SK-N-SH treated with all-trans-retinoic acid at 6 μM for 48 hours (cell line): ENCODE measurements around the gene TNFRSF1A.

Experiments used
- ATAC-seq: fragments of 200-7000 bp; cut with Tn5 transposase; 3 replicates; pipeline ENCODE4 v1.9.1; 2020; ENCODE audit warnings: mild to moderate bottlenecking, moderate library complexity
- ARNTL ChIP-seq: fragments of 450-650 bp; formaldehyde crosslinking; IDR thresholded peaks from 2 replicates; pipeline ENCODE4 v1.5.0; 2020; ENCODE audit warnings: low read depth, mild to moderate bottlenecking, moderate library complexity, borderline replicate concordance
- BACH2 ChIP-seq: fragments of 250-450 bp; sonication (Bioruptor Pico); IDR thresholded peaks from 2 replicates; pipeline ENCODE4 v1.9.0; 2021; ENCODE audit warnings: mild to moderate bottlenecking, borderline replicate concordance
- CREB5 ChIP-seq: fragments of 250-450 bp; sonication (Bioruptor Pico); IDR thresholded peaks from 2 replicates; pipeline ENCODE4 v1.5.1; 2020; ENCODE audit warnings: low read depth, mild to moderate bottlenecking, moderate library complexity
- CSDC2 ChIP-seq: fragments of 250-450 bp; sonication (Bioruptor Pico); IDR thresholded peaks from 2 replicates; pipeline ENCODE4 v1.5.0; 2020; ENCODE audit warnings: mild to moderate bottlenecking, moderate library complexity
- ESRRG ChIP-seq: fragments of 250-450 bp; sonication (Bioruptor Pico); IDR thresholded peaks from 2 replicates; pipeline ENCODE4 v1.6.1; 2021; ENCODE audit warnings: mild to moderate bottlenecking
- ISL1 ChIP-seq: fragments of 250-450 bp; sonication (Bioruptor Pico); IDR thresholded peaks from 2 replicates; pipeline ENCODE4 v2.1.2; 2022; ENCODE audit warnings: mild to moderate bottlenecking, moderate library complexity
- OSR1 ChIP-seq: fragments of 250-450 bp; sonication (Bioruptor Pico); IDR thresholded peaks from 2 replicates; pipeline ENCODE4 v1.8.0; 2022; ENCODE audit warnings: moderate library complexity, mild to moderate bottlenecking, inconsistent platforms
- PPARA ChIP-seq: fragments of 250-450 bp; sonication (Bioruptor Pico); IDR thresholded peaks from 2 replicates; pipeline ENCODE4 v1.5.0; 2020; ENCODE audit warnings: mild to moderate bottlenecking, borderline replicate concordance
- RARB ChIP-seq: fragments of 250-450 bp; sonication (Bioruptor Pico); IDR thresholded peaks from 2 replicates; pipeline ENCODE4 v1.8.0; 2021; ENCODE audit warnings: mild to moderate bottlenecking, moderate library complexity
- TCF4 ChIP-seq: fragments of 250-450 bp; sonication (Bioruptor Pico); IDR thresholded peaks from 2 replicates; pipeline ENCODE4 v1.8.0; 2021; ENCODE audit warnings: mild to moderate bottlenecking, moderate library complexity, borderline replicate concordance
- TOX ChIP-seq: fragments of 250-450 bp; sonication (Bioruptor Pico); IDR thresholded peaks from 2 replicates; pipeline ENCODE4 v1.8.0; 2021; ENCODE audit warnings: mild to moderate bottlenecking, moderate library complexity, borderline replicate concordance
- ZC3H10 ChIP-seq: fragments of 250-450 bp; sonication (Bioruptor Pico); IDR thresholded peaks from 2 replicates; pipeline ENCODE4 v1.5.1; 2021; ENCODE audit warnings: mild to moderate bottlenecking, moderate library complexity
- ZFP3 ChIP-seq: fragments of 250-450 bp; sonication (Bioruptor Pico); IDR thresholded peaks from 2 replicates; pipeline ENCODE4 v1.5.0; 2020; ENCODE audit warnings: mild to moderate bottlenecking, moderate library complexity
- ZFP30 ChIP-seq: fragments of 450-650 bp; formaldehyde crosslinking; IDR thresholded peaks from 2 replicates; pipeline ENCODE4 v1.5.0; 2022; ENCODE audit warnings: mild to moderate bottlenecking, moderate library complexity
- ZNF565 ChIP-seq: fragments of 450-650 bp; formaldehyde crosslinking; conservative IDR thresholded peaks from 2 replicates; pipeline ENCODE4 v1.5.0; 2020; ENCODE audit warnings: low read depth, mild to moderate bottlenecking, moderate library complexity
- ZNF70 ChIP-seq: fragments of 450-650 bp; formaldehyde crosslinking; IDR thresholded peaks from 2 replicates; pipeline ENCODE4 v1.5.0; 2020; ENCODE audit warnings: mild to moderate bottlenecking, moderate library complexity
- ZNF8 ChIP-seq: fragments of 450-650 bp; formaldehyde crosslinking; IDR thresholded peaks from 2 replicates; pipeline ENCODE4 v1.5.0; 2020; ENCODE audit warnings: mild to moderate bottlenecking, moderate library complexity
- TF ChIP-seq, protein P1 (sequence below): fragments of 250-450 bp; sonication (Bioruptor Pico); IDR thresholded peaks from 2 replicates; pipeline ENCODE4 v1.5.1; 2021; ENCODE audit warnings: mild to moderate bottlenecking, moderate library complexity
- TF ChIP-seq, protein P2 (sequence below): fragments of 250-450 bp; sonication (Bioruptor Pico); IDR thresholded peaks from 2 replicates; pipeline ENCODE4 v1.5.0; 2020; ENCODE audit warnings: mild to moderate bottlenecking, moderate library complexity

TNFRSF1A gene

GRCh38 chr12:6390084-6390799 lies 48.4 kb upstream of the TNFRSF1A start:
- no peak for ATAC-seq
- TF ChIP-seq ESRRG (CRISPR knock-in tag) (no peak), CREB5 (CRISPR knock-in tag) (no peak), ZNF565 (no peak), ZNF70 (no peak), BACH2 (no peak), ZC3H10 (no peak)

GRCh38 chr12:6387541-6387940 lies 45.7 kb upstream of the TNFRSF1A start:
- no peak for TF ChIP-seq ZC3H10
- no peak for TF ChIP-seq TOX
- no peak for TF ChIP-seq ZNF8 (CRISPR knock-in tag)
- no peak for TF ChIP-seq CSDC2 (CRISPR knock-in tag)
- no peak for TF ChIP-seq ZFP3
- TF ChIP-seq PPARA (CRISPR knock-in tag) = no peak
- TF ChIP-seq, protein P1, sequence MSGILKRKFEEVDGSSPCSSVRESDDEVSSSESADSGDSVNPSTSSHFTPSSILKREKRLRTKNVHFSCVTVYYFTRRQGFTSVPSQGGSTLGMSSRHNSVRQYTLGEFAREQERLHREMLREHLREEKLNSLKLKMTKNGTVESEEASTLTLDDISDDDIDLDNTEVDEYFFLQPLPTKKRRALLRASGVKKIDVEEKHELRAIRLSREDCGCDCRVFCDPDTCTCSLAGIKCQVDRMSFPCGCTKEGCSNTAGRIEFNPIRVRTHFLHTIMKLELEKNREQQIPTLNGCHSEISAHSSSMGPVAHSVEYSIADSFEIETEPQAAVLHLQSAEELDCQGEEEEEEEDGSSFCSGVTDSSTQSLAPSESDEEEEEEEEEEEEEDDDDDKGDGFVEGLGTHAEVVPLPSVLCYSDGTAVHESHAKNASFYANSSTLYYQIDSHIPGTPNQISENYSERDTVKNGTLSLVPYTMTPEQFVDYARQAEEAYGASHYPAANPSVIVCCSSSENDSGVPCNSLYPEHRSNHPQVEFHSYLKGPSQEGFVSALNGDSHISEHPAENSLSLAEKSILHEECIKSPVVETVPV (CRISPR knock-in tag) = no peak
- no peak for TF ChIP-seq OSR1 (CRISPR knock-in tag)
- no peak for TF ChIP-seq ISL1 (CRISPR knock-in tag)
- no peak for TF ChIP-seq RARB (CRISPR knock-in tag)
- no peak for TF ChIP-seq ARNTL (CRISPR knock-in tag)
- TF ChIP-seq CREB5 (CRISPR knock-in tag) = no peak
- ATAC-seq = no peak

DNA sequence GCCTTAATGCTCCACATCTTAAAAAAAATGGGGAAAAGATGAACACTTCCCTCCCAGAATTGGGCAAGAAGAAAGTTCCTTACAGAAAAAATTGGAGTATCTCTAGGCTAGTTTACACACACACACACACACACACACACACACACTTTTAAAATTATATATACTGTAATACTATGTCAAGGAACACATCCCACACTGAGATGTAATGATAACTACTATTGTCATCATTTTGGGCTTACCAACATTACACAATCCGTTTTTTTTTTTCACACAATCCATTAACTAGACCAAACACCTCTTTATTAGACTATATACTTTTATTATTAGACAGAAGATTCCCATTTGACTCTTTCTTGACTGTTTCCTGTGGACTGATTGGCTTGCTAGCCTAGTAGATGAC lies 44.6 kb upstream of the TNFRSF1A start:
- no peak for ATAC-seq

More for the DNA sequence above, 44.6 kb upstream of the TNFRSF1A start:
- TF ChIP-seq BACH2 (no peak), ZFP3 (no peak), OSR1 (CRISPR knock-in tag) (no peak), ISL1 (CRISPR knock-in tag) (no peak), ZNF70 (no peak), ZC3H10 (no peak), TCF4 (CRISPR knock-in tag) (no peak), ZNF565 (no peak), ESRRG (CRISPR knock-in tag) (no peak), CREB5 (CRISPR knock-in tag) (no peak), ZFP30 (CRISPR knock-in tag) (no peak), RARB (CRISPR knock-in tag) (no peak), PPARA (CRISPR knock-in tag) (no peak)
- TF ChIP-seq, protein P1 (CRISPR knock-in tag) = no peak
- TF ChIP-seq, protein P2, sequence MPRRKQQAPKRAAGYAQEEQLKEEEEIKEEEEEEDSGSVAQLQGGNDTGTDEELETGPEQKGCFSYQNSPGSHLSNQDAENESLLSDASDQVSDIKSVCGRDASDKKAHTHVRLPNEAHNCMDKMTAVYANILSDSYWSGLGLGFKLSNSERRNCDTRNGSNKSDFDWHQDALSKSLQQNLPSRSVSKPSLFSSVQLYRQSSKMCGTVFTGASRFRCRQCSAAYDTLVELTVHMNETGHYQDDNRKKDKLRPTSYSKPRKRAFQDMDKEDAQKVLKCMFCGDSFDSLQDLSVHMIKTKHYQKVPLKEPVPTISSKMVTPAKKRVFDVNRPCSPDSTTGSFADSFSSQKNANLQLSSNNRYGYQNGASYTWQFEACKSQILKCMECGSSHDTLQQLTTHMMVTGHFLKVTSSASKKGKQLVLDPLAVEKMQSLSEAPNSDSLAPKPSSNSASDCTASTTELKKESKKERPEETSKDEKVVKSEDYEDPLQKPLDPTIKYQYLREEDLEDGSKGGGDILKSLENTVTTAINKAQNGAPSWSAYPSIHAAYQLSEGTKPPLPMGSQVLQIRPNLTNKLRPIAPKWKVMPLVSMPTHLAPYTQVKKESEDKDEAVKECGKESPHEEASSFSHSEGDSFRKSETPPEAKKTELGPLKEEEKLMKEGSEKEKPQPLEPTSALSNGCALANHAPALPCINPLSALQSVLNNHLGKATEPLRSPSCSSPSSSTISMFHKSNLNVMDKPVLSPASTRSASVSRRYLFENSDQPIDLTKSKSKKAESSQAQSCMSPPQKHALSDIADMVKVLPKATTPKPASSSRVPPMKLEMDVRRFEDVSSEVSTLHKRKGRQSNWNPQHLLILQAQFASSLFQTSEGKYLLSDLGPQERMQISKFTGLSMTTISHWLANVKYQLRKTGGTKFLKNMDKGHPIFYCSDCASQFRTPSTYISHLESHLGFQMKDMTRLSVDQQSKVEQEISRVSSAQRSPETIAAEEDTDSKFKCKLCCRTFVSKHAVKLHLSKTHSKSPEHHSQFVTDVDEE (CRISPR knock-in tag) = no peak
